WTC11 (cell line): ENCODE results near the gene CRACR2A.

Experiments used
- TP53 ChIP-seq: sonication (generic); formaldehyde crosslinking; IDR thresholded peaks from 2 replicates; pipeline ENCODE4 v1.8.1; 2023; ENCODE audit warnings: mild to moderate bottlenecking, missing genetic modification reagents
- TF ChIP-seq, protein P1 (sequence below): fragments of 200-600 bp; IDR thresholded peaks from 2 replicates; pipeline ENCODE4 v1.8.0; 2022; ENCODE audit warnings: antibody characterized with exemption

- TF ChIP-seq, protein P1, sequence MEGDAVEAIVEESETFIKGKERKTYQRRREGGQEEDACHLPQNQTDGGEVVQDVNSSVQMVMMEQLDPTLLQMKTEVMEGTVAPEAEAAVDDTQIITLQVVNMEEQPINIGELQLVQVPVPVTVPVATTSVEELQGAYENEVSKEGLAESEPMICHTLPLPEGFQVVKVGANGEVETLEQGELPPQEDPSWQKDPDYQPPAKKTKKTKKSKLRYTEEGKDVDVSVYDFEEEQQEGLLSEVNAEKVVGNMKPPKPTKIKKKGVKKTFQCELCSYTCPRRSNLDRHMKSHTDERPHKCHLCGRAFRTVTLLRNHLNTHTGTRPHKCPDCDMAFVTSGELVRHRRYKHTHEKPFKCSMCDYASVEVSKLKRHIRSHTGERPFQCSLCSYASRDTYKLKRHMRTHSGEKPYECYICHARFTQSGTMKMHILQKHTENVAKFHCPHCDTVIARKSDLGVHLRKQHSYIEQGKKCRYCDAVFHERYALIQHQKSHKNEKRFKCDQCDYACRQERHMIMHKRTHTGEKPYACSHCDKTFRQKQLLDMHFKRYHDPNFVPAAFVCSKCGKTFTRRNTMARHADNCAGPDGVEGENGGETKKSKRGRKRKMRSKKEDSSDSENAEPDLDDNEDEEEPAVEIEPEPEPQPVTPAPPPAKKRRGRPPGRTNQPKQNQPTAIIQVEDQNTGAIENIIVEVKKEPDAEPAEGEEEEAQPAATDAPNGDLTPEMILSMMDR: no peak
- no peak for TF ChIP-seq TP53 (CRISPR knock-in tag)
Observed at GRCh38 chr12:3753544-3754284, 805 bp upstream of the CRACR2A start.
